ENCODE measurements around the gene MRPL38.
A peak's percentile ranks its signal among the peaks of the same experiment; 100 is the strongest.

MRPL38 gene

DNA sequence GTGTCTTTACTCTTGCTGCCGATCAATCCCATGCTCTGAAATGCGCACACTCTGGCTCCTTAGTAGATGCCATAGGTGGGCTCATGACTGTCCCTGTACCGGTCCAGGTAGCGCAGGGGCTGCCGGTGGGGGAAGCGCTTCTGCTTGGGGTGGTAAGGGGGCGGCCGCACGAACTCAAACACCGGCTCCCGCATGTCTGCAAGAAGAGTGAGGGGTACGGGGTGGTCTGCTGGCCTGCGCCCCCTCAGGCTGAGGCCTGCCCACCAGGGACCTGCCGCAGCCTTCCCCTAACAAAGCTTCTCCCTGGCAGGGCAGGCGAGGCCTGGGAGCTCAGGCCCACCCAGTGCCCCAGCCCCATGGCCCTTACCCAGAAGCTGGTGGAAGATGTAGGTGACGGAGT lies 5.9 kb downstream of the MRPL38 start:
- Histone ChIP-seq H3K27me3 (ENCODE audit: insufficient read depth, low read length, poor library complexity) (no peaks in the 10 kb centered on the region), H3K4me1 (ENCODE audit: control insufficient read depth, low read depth, low read length) (peaks cover 5% of the 10 kb centered on the region), H2BK120ac (ENCODE audit: low read depth, low read length) (no peak overlapping the region), H3K79me1 (ENCODE audit: low read length) (peaks cover 10% of the 10 kb centered on the region), H3K79me2 (ENCODE audit: control insufficient read depth, insufficient read depth, low read length) (peaks cover 16% of the 10 kb centered on the region), H3K9ac (ENCODE audit: low read length) (no peak overlapping the region), H3K36me3 (ENCODE audit: control insufficient read depth, insufficient read depth, low read length) (peaks cover 12% of the 10 kb centered on the region), H2BK5ac (ENCODE audit: low read length) (no peak overlapping the region), H2BK15ac (replicated peaks; ENCODE audit: low read depth) (no peak overlapping the region), H3K56ac (ENCODE audit: low read length) (no peak overlapping the region), H3K4me3 (ENCODE audit: low read length) (no peak overlapping the region), H3K27ac (ENCODE audit: low read depth, low read length) (no peak overlapping the region), H4K8ac (ENCODE audit: low read depth, low read length) (no peak overlapping the region), H4K5ac (ENCODE audit: low read length) (no peak overlapping the region), H2AK5ac (ENCODE audit: low read length) (no peak overlapping the region), H3K18ac (ENCODE audit: low read length) (no peak overlapping the region), H3K4me2 (ENCODE audit: low read length) (no peak overlapping the region), H3K23ac (ENCODE audit: low read length) (no peak overlapping the region), H3K4ac (ENCODE audit: low read depth, low read length) (no peak overlapping the region)
- no CpG with 5 or more reads among the region's 16 CpGs for WGBS (ENCODE audit: extremely low coverage, insufficient coverage, low lambda C conversion rate)
- DNase-seq = no peak

DNA sequence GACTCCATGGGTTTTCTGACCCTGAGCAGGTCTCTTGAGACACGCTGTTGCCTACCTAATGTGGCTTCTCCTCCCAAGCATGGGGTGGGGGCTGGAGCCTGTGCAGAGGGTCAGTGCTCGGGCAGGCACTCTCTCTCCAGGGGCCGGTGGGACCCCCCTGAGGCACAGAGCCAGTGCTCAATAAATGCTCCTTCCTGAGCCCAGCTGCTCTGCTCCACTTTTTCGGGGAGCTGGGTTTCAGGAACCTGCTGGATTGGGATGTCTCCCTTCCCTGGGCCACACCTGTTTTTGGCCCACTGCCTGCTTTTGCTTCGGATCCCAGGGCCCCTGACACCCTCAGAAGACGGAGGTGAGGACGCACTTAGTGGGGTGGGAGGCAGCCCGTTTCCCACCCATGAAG lies 6.6 kb downstream of the MRPL38 start:
- H2AK5ac ChIP-seq (ENCODE audit: low read length) = no peak overlapping the region
- no peak overlapping the region for H3K27ac ChIP-seq (ENCODE audit: low read depth, low read length)
- no peak overlapping the region for H4K8ac ChIP-seq (ENCODE audit: low read depth, low read length)
- H3K4me1 ChIP-seq (ENCODE audit: control insufficient read depth, low read depth, low read length) = peaks cover 5% of the 10 kb centered on the region
- H3K27me3 ChIP-seq (ENCODE audit: insufficient read depth, low read length, poor library complexity) = no peaks in the 10 kb centered on the region
- H4K5ac ChIP-seq (ENCODE audit: low read length) = no peak overlapping the region
- no peak overlapping the region for H3K4ac ChIP-seq (ENCODE audit: low read depth, low read length)
- peaks cover 14% of the 10 kb centered on the region for H3K79me1 ChIP-seq (ENCODE audit: low read length)
- H3K79me2 ChIP-seq (ENCODE audit: control insufficient read depth, insufficient read depth, low read length) = peaks cover 18% of the 10 kb centered on the region
- H3K36me3 ChIP-seq (ENCODE audit: control insufficient read depth, insufficient read depth, low read length) = peaks cover 12% of the 10 kb centered on the region
- no peak overlapping the region for H2BK120ac ChIP-seq (ENCODE audit: low read depth, low read length)
- H3K4me2 ChIP-seq (ENCODE audit: low read length) = no peak overlapping the region
- no peak overlapping the region for H2BK5ac ChIP-seq (ENCODE audit: low read length)
- H2BK15ac ChIP-seq (replicated peaks; ENCODE audit: low read depth) = no peak overlapping the region
- H3K23ac ChIP-seq (ENCODE audit: low read length) = no peak overlapping the region
- no peak overlapping the region for H3K4me3 ChIP-seq (ENCODE audit: low read length)
- no peak overlapping the region for H3K18ac ChIP-seq (ENCODE audit: low read length)
- peak overlapping the region; percentile 12 for H3K56ac ChIP-seq (ENCODE audit: low read length)
- WGBS (ENCODE audit: extremely low coverage, insufficient coverage, low lambda C conversion rate) = no CpG with 5 or more reads among the region's 8 CpGs
- no peak overlapping the region for H3K9ac ChIP-seq (ENCODE audit: low read length)
- no peak for DNase-seq

- H3K9ac ChIP-seq (ENCODE audit: low read length) = peak overlapping the region; percentile 78
- peaks cover 5% of the 10 kb centered on the region for H3K4me1 ChIP-seq (ENCODE audit: control insufficient read depth, low read depth, low read length)
- H2AK5ac ChIP-seq (ENCODE audit: low read length) = no peak overlapping the region
- H4K5ac ChIP-seq (ENCODE audit: low read length) = no peak overlapping the region
- H3K79me2 ChIP-seq (ENCODE audit: control insufficient read depth, insufficient read depth, low read length) = peaks cover 18% of the 10 kb centered on the region
- H3K56ac ChIP-seq (ENCODE audit: low read length) = peak overlapping the region; percentile 91
- peak overlapping the region; percentile 45 for H3K27ac ChIP-seq (ENCODE audit: low read depth, low read length)
- H3K4me2 ChIP-seq (ENCODE audit: low read length) = peak overlapping the region; percentile 67
- H3K79me1 ChIP-seq (ENCODE audit: low read length) = peaks cover 14% of the 10 kb centered on the region
- H3K36me3 ChIP-seq (ENCODE audit: control insufficient read depth, insufficient read depth, low read length) = peaks cover 12% of the 10 kb centered on the region
- no peak overlapping the region for H2BK120ac ChIP-seq (ENCODE audit: low read depth, low read length)
- no peak overlapping the region for H4K8ac ChIP-seq (ENCODE audit: low read depth, low read length)
- no CpG with 5 or more reads among the region's 37 CpGs for WGBS (ENCODE audit: extremely low coverage, insufficient coverage, low lambda C conversion rate)
- peak overlapping the region; percentile 60 for H3K4ac ChIP-seq (ENCODE audit: low read depth, low read length)
- no peak overlapping the region for H3K23ac ChIP-seq (ENCODE audit: low read length)
- H3K27me3 ChIP-seq (ENCODE audit: insufficient read depth, low read length, poor library complexity) = no peaks in the 10 kb centered on the region
- no peak overlapping the region for H2BK5ac ChIP-seq (ENCODE audit: low read length)
- peak overlapping the region; percentile 66 for H3K18ac ChIP-seq (ENCODE audit: low read length)
- no peak overlapping the region for H2BK15ac ChIP-seq (replicated peaks; ENCODE audit: low read depth)
- no peak overlapping the region for H3K4me3 ChIP-seq (ENCODE audit: low read length)
- DNase-seq = peak; percentile 58
Observed at GRCh38 chr17:75897160-75898019, 7.3 kb downstream of the MRPL38 start.

DNA sequence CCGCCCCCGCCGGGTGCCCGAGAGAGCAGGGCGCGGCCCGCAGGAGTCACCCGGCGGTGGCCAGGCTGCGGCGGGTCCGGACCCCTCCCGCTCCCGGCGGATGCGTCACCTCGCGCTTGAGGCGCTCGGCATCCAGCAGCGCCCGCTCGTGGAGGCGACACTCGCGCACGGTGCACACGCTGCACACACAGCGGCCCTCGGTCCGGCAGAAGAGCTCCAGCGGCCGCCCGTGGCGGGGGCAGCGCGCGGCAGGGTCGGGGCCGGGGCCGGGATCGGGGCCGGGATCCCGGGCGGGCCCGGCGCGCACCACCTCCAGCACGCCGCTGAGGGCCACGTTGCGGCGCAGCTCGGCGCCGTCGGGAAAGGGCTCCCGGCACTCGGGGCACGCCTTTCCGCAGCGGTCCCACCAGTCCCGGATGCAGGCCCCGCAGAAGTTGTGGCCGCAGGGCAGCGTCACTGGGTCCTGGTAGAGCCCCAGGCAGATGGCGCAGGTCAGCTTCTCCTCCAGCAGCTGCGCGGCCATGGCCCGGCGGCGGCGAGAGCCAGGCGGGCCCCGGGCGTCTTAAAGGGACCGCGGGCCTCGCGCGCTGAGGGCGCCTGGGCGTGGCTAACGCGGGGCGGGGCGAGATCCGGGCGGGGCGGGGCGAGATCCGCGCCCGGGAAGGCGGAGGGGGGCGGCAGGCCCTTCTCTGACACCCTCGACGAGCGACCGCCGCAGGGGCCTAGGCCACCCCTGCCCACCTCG lies 8.1 kb downstream of the MRPL38 start, which contains the start of gene TRIM65:
TRIM65 (minus strand) TSS at position 537 of the 745 bp plus-strand sequence; CDS start at position 523, 14 bp downstream.
- Histone ChIP-seq H3K9ac (ENCODE audit: low read length) (peak within 1 kb of the TSS; percentile 99), H2BK120ac (ENCODE audit: low read depth, low read length) (no peak within 1 kb of the TSS), H4K5ac (ENCODE audit: low read length) (no peak within 1 kb of the TSS), H3K36me3 (ENCODE audit: control insufficient read depth, insufficient read depth, low read length) (peaks cover 11% of the 10 kb centered on the region), H3K56ac (ENCODE audit: low read length) (peak within 1 kb of the TSS; percentile 99), H4K8ac (ENCODE audit: low read depth, low read length) (no peak within 1 kb of the TSS), H3K27ac (ENCODE audit: low read depth, low read length) (peak within 1 kb of the TSS; percentile 89), H3K4ac (ENCODE audit: low read depth, low read length) (peak within 1 kb of the TSS; percentile 94), H3K4me1 (ENCODE audit: control insufficient read depth, low read depth, low read length) (peaks cover 5% of the 10 kb centered on the region), H2BK5ac (ENCODE audit: low read length) (peak within 1 kb of the TSS; percentile 78), H3K27me3 (ENCODE audit: insufficient read depth, low read length, poor library complexity) (no peaks in the 10 kb centered on the region), H3K4me3 (ENCODE audit: low read length) (peak within 1 kb of the TSS; percentile 93), H3K4me2 (ENCODE audit: low read length) (peak within 1 kb of the TSS; percentile 89), H2BK15ac (replicated peaks; ENCODE audit: low read depth) (no peak within 1 kb of the TSS), H3K79me1 (ENCODE audit: low read length) (peaks cover 14% of the 10 kb centered on the region), H3K23ac (ENCODE audit: low read length) (peak within 1 kb of the TSS; percentile 89), H3K18ac (ENCODE audit: low read length) (peak within 1 kb of the TSS; percentile 90), H2AK5ac (ENCODE audit: low read length) (no peak within 1 kb of the TSS), H3K79me2 (ENCODE audit: control insufficient read depth, insufficient read depth, low read length) (peaks cover 18% of the 10 kb centered on the region)
- no CpG with 5 or more reads among the region's 102 CpGs for WGBS (ENCODE audit: extremely low coverage, insufficient coverage, low lambda C conversion rate)
- DNase-seq = peak; percentile 88

DNA sequence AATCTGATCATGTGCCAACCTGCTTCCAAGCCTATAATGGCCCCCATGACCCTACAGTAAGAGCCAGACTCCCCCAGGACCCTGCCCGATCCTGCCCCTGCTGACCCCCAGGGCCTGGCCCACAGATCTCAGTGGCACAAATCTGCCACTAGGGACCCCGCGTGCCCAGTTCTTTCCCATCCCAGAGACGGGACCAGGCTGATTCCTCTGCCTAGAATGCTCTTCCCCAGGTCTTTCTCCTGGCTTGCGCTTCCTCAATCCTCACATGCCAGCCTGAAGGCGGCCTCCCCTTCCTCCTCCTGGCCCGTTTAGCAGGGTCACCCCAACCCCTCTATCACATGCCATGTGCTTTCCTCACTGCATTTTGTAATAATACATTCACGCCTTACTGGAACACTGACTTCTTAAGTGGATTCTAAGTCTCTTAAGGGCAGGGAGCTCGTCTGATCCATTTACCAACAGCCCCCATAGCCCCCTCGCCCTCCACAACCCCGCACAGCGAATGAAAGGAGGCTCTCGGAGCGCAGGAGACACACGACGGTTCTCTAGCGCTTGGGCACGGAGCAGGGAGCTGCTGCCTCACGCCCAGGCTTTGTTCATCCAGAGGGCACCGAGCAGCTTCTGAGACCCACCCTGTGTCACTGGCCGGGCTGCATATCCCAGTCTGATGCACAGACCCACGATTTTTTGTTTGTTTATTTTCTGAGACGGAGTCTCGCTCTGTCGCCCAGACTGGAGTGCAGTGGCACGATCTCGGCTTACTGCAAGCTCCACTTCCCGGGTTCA lies 9.1 kb downstream of the MRPL38 start:
- H3K9ac ChIP-seq (ENCODE audit: low read length) = peak overlapping the region; percentile 76

More for the DNA sequence above, 9.1 kb downstream of the MRPL38 start:
- peak; percentile 85 for DNase-seq
- H3K56ac ChIP-seq (ENCODE audit: low read length) = peak overlapping the region; percentile 86
- peaks cover 18% of the 10 kb centered on the region for H3K79me2 ChIP-seq (ENCODE audit: control insufficient read depth, insufficient read depth, low read length)
- no peak overlapping the region for H3K23ac ChIP-seq (ENCODE audit: low read length)
- no peak overlapping the region for H2BK15ac ChIP-seq (replicated peaks; ENCODE audit: low read depth)
- WGBS (ENCODE audit: extremely low coverage, insufficient coverage, low lambda C conversion rate) = no CpG with 5 or more reads among the region's 28 CpGs
- H3K18ac ChIP-seq (ENCODE audit: low read length) = peak overlapping the region; percentile 39
- peaks cover 8% of the 10 kb centered on the region for H3K36me3 ChIP-seq (ENCODE audit: control insufficient read depth, insufficient read depth, low read length)
- H4K8ac ChIP-seq (ENCODE audit: low read depth, low read length) = no peak overlapping the region
- peaks cover 14% of the 10 kb centered on the region for H3K79me1 ChIP-seq (ENCODE audit: low read length)
- no peak overlapping the region for H2BK120ac ChIP-seq (ENCODE audit: low read depth, low read length)
- H3K4ac ChIP-seq (ENCODE audit: low read depth, low read length) = no peak overlapping the region
- peak overlapping the region; percentile 89 for H3K4me2 ChIP-seq (ENCODE audit: low read length)
- H3K4me1 ChIP-seq (ENCODE audit: control insufficient read depth, low read depth, low read length) = peaks cover 5% of the 10 kb centered on the region
- H3K27ac ChIP-seq (ENCODE audit: low read depth, low read length) = no peak overlapping the region
- H2AK5ac ChIP-seq (ENCODE audit: low read length) = peak overlapping the region; percentile 83
- H4K5ac ChIP-seq (ENCODE audit: low read length) = no peak overlapping the region
- H2BK5ac ChIP-seq (ENCODE audit: low read length) = no peak overlapping the region
- no peaks in the 10 kb centered on the region for H3K27me3 ChIP-seq (ENCODE audit: insufficient read depth, low read length, poor library complexity)
- peak overlapping the region; percentile 51 for H3K4me3 ChIP-seq (ENCODE audit: low read length)
